DND-41 (cell line): Measurements from ENCODE around the gene CDKN2C.

Source experiments
- ATAC-seq: fragments of 200-7000 bp; cut with Tn5 transposase; 3 replicates; pipeline ENCODE4 v1.9.1; 2021; ENCODE audit warnings: low read depth; ENCODE audit not compliant: insufficient read depth
- DNase-seq: peaks from one replicate; pipeline ENCODE4 v3.0.0-alpha.2; 2020
- H2AFZ ChIP-seq: 2 replicates; pipeline ENCODE4 v1.6.0; 2012; ENCODE audit warnings: low read depth, low read length
- H3K27ac ChIP-seq: 2 replicates; pipeline ENCODE4 v1.5.1; 2012; ENCODE audit warnings: low read length, inconsistent platforms
- H3K27me3 ChIP-seq: fragments of 200-600 bp; sonication (generic); 2 replicates; pipeline ENCODE4 v1.6.0; 2012; ENCODE audit warnings: low read length, mild to moderate bottlenecking, inconsistent platforms; ENCODE audit not compliant: insufficient read depth, poor library complexity
- H3K36me3 ChIP-seq: 2 replicates; pipeline ENCODE4 v1.5.1; 2012; ENCODE audit warnings: low read length, inconsistent platforms; ENCODE audit not compliant: insufficient read depth
- H3K4me1 ChIP-seq: 2 replicates; pipeline ENCODE4 v1.5.1; 2012; ENCODE audit warnings: mild to moderate bottlenecking, low read length; ENCODE audit not compliant: insufficient read depth
- H3K4me2 ChIP-seq: 2 replicates; pipeline ENCODE4 v1.6.0; 2012; ENCODE audit warnings: mild to moderate bottlenecking, moderate library complexity, low read length, inconsistent platforms; ENCODE audit not compliant: insufficient read depth
- H3K4me3 ChIP-seq, 2 experiments: fragments of 200-600 bp in 1 of 2; shearing (Covaris generic) in 1 of 2; 2 replicates each; pipeline ENCODE4 v1.5.1; 2012 to 2016; ENCODE audit warnings: inconsistent platforms in 2 of 2, low read length in 2 of 2, mild to moderate bottlenecking in 2 of 2, low read depth in 1 of 2, moderate library complexity in 1 of 2
- H3K79me2 ChIP-seq: 2 replicates; pipeline ENCODE4 v1.6.0; 2012; ENCODE audit warnings: low read length, inconsistent platforms; ENCODE audit not compliant: insufficient read depth
- H3K9ac ChIP-seq: 2 replicates; pipeline ENCODE4 v1.6.0; 2012; ENCODE audit warnings: low read depth, mild to moderate bottlenecking, inconsistent platforms, low read length, moderate library complexity
- H3K9me3 ChIP-seq: 2 replicates; pipeline ENCODE4 v1.5.1; 2012; ENCODE audit warnings: low read length, moderate library complexity, mild to moderate bottlenecking, inconsistent platforms; ENCODE audit not compliant: insufficient read depth, severe bottlenecking
- H4K20me1 ChIP-seq: 2 replicates; pipeline ENCODE4 v1.6.0; 2012; ENCODE audit warnings: low read length; ENCODE audit not compliant: insufficient read depth
- EZH2 ChIP-seq: IDR thresholded peaks from 3 replicates; pipeline ENCODE4 v1.6.1; 2012; ENCODE audit warnings: borderline replicate concordance, low read depth, mild to moderate bottlenecking, moderate library complexity, low read length, inconsistent platforms; ENCODE audit not compliant: severe bottlenecking
- TF ChIP-seq, protein P1 (sequence below): IDR thresholded peaks from 2 replicates; pipeline ENCODE4 v1.5.1; 2012; ENCODE audit warnings: borderline replicate concordance, low read length, moderate library complexity, mild to moderate bottlenecking; ENCODE audit not compliant: poor library complexity, severe bottlenecking; ENCODE audit errors: extremely low read depth

The CDKN2C gene

DNA sequence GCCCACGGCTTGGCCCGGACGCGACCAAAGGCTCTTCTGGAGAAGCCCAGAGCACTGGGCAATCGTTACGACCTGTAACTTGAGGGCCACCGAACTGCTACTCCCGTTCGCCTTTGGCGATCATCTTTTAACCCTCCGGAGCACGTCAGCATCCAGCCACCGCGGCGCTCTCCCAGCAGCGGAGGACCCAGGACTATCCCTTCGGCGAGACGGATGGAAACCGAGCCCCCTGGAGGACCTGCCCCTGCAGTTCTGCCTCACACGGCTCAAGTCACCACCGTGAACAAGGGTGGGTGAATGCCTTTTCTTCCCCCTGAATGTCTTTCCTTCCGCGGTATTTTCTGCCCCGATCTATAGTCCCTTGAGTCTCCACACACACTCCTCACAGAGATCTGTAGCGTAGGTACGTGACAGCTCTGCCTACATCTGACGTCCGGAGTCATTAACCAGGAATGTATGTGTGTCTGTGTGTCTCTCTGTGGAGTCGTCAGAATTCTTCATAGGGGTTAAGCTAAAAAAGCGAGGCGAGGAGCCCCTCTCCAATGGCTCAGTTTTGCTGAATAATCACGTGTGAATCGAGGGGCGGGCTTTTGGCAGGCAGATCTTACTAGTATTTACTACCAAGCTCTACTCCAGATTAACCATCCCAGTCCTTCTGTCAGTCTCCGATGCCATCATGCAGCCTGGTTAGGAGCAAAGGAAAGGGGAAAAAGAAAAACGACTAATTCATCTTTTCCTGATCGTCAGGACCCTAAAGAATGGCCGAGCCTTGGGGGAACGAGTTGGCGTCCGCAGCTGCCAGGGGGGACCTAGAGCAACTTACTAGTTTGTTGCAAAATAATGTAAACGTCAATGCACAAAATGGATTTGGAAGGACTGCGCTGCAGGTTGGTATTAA lies at the start of gene CDKN2C:
CDKN2C (plus strand) TSS at position 635 of the 898 bp plus-strand sequence; CDS start at position 759, 124 bp downstream.
- Histone ChIP-seq H3K4me3 (peak within 1 kb of the TSS; percentile 65 to 97), H2AFZ (peak within 1 kb of the TSS; percentile 35), H3K4me2 (peak within 1 kb of the TSS; percentile 62), H3K4me1 (peaks cover 41% of the 10 kb centered on the region), H3K9ac (peak within 1 kb of the TSS; percentile 100), H3K79me2 (peaks cover 86% of the 10 kb centered on the region), H3K27me3 (no peaks in the 10 kb centered on the region), H3K9me3 (no peaks in the 10 kb centered on the region), H3K27ac (peak within 1 kb of the TSS; percentile 94), H3K36me3 (peaks cover 37% of the 10 kb centered on the region), H4K20me1 (peaks cover 16% of the 10 kb centered on the region)
- TF ChIP-seq EZH2 = no peak
- TF ChIP-seq, protein P1, sequence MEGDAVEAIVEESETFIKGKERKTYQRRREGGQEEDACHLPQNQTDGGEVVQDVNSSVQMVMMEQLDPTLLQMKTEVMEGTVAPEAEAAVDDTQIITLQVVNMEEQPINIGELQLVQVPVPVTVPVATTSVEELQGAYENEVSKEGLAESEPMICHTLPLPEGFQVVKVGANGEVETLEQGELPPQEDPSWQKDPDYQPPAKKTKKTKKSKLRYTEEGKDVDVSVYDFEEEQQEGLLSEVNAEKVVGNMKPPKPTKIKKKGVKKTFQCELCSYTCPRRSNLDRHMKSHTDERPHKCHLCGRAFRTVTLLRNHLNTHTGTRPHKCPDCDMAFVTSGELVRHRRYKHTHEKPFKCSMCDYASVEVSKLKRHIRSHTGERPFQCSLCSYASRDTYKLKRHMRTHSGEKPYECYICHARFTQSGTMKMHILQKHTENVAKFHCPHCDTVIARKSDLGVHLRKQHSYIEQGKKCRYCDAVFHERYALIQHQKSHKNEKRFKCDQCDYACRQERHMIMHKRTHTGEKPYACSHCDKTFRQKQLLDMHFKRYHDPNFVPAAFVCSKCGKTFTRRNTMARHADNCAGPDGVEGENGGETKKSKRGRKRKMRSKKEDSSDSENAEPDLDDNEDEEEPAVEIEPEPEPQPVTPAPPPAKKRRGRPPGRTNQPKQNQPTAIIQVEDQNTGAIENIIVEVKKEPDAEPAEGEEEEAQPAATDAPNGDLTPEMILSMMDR = no peak
- peak; percentile 60 for ATAC-seq
- peak; percentile 89 for DNase-seq

DNA sequence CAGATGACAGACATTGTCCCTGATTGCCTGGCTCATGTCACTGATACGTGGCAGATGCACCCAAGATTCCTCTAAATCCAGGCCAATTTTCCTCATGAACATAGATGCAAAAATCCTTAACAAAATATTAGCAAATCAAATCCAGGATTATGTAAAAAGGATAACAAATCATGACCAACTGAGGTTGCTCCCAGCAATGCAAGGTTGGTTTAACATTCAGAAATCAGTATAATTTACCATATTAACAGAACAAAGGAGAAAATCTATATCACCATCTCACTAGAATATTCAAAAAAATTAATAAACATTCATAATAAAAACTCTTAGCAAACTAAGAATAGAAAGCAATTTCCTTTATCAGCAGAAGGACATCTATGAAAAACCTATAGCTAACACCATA lies 49.6 kb upstream of the CDKN2C start:
- Histone ChIP-seq H3K9ac (no peak overlapping the region), H3K79me2 (peaks cover 93% of the 10 kb centered on the region), H3K4me3 (no peak overlapping the region), H3K4me2 (no peak overlapping the region), H4K20me1 (peaks cover 22% of the 10 kb centered on the region), H2AFZ (no peak overlapping the region), H3K4me1 (no peaks in the 10 kb centered on the region), H3K27ac (no peak overlapping the region), H3K36me3 (peaks cover 8% of the 10 kb centered on the region), H3K27me3 (no peaks in the 10 kb centered on the region), H3K9me3 (no peaks in the 10 kb centered on the region)
- DNase-seq (no peak), ATAC-seq (no peak)
- TF ChIP-seq, protein P1 = no peak
- TF ChIP-seq EZH2 = no peak

DNA sequence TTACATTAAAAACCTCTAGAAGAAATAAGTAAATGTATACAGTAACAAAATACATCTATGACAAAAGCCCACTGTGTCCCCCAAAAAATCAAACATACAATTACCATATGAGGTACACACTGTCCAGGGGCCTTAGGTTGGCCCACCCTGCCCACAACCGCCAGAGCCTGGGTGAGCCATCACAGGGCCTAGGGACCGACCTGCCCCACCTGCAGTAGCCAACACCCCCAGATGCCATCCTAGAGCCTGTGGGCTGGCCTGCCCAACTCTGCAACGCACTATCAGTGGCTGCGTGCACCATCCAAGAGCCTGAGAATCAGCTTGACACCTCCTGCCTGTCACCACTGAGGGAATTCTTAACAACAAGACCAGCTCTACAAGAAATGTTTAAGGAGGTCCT lies 49.0 kb upstream of the CDKN2C start:
- Histone ChIP-seq H4K20me1 (peaks cover 22% of the 10 kb centered on the region), H3K4me2 (no peak overlapping the region), H3K27ac (no peak overlapping the region), H3K9ac (no peak overlapping the region), H3K9me3 (no peaks in the 10 kb centered on the region), H3K4me3 (no peak overlapping the region), H3K27me3 (no peaks in the 10 kb centered on the region), H2AFZ (no peak overlapping the region), H3K4me1 (no peaks in the 10 kb centered on the region), H3K36me3 (peaks cover 12% of the 10 kb centered on the region), H3K79me2 (peaks cover 93% of the 10 kb centered on the region)
- ATAC-seq = no peak
- no peak for DNase-seq
- no peak for TF ChIP-seq EZH2
- TF ChIP-seq, protein P1 = no peak
